Measurements from ENCODE around the gene BBS9.
"Not testable (repeated sequence)": the region's sequence is repeated elsewhere in the genome, so short reads cannot be mapped to it uniquely, and the experiment has no call there.

The BBS9 gene

GRCh38 chr7:33472348-33473025 is 343.1 kb downstream of the BBS9 start:
- DNase-seq (ENCODE audit: low read depth) = no peak
- H3K4me3 ChIP-seq (ENCODE audit: control insufficient read depth, low read depth, low read length) = no peak overlapping the region
- no peak for TF ChIP-seq CTCF (IDR thresholded peaks at IDR 0.05; ENCODE audit: control insufficient read depth, insufficient read depth, low read depth, low read length, missing control alignments)

GRCh38 chr7:33477719-33478480 is 348.5 kb downstream of the BBS9 start:
- H3K4me3 ChIP-seq (ENCODE audit: control insufficient read depth, low read depth, low read length) = no peak overlapping the region
- no peak for TF ChIP-seq CTCF (IDR thresholded peaks at IDR 0.05; ENCODE audit: control insufficient read depth, insufficient read depth, low read depth, low read length, missing control alignments)
- DNase-seq (ENCODE audit: low read depth) = no peak

- H3K4me3 ChIP-seq (ENCODE audit: control insufficient read depth, low read depth, low read length); DNase-seq (ENCODE audit: low read depth): not testable (repeated sequence)
Observed at GRCh38 chr7:33484476-33484875, 355.1 kb downstream of the BBS9 start.

GRCh38 chr7:33485747-33486493 is 356.6 kb downstream of the BBS9 start:
- TF ChIP-seq CTCF (IDR thresholded peaks at IDR 0.05; ENCODE audit: control insufficient read depth, insufficient read depth, low read depth, low read length, missing control alignments) = no peak
- no peak overlapping the region for H3K4me3 ChIP-seq (ENCODE audit: control insufficient read depth, low read depth, low read length)
- DNase-seq (ENCODE audit: low read depth) = peak; percentile 10

GRCh38 chr7:33486633-33487032 is 357.3 kb downstream of the BBS9 start:
- no peak for DNase-seq (ENCODE audit: low read depth)
- no peak overlapping the region for H3K4me3 ChIP-seq (ENCODE audit: control insufficient read depth, low read depth, low read length)
- no peak for TF ChIP-seq CTCF (IDR thresholded peaks at IDR 0.05; ENCODE audit: control insufficient read depth, insufficient read depth, low read depth, low read length, missing control alignments)

- no peak overlapping the region for H3K4me3 ChIP-seq (ENCODE audit: control insufficient read depth, low read depth, low read length)
- no peak for DNase-seq (ENCODE audit: low read depth)
- TF ChIP-seq CTCF (IDR thresholded peaks at IDR 0.05; ENCODE audit: control insufficient read depth, insufficient read depth, low read depth, low read length, missing control alignments) = no peak
Observed at GRCh38 chr7:33487998-33488682, 358.8 kb downstream of the BBS9 start.
